ENCODE results near the gene CIBAR2.

CIBAR2 gene

GRCh38 chr16:85083051-85083639, 29.1 kb downstream of the CIBAR2 start:
- no peak for DNase-seq (ENCODE audit: low read depth in 3 of 3, low spot score in 1 of 3)

GRCh38 chr16:85082173-85083050, 29.9 kb downstream of the CIBAR2 start:
- no peak for DNase-seq (ENCODE audit: low read depth in 3 of 3, low spot score in 1 of 3)

GRCh38 chr16:85081765-85082164, 30.5 kb downstream of the CIBAR2 start:
- no peak for DNase-seq (ENCODE audit: low read depth in 3 of 3, low spot score in 1 of 3)

- DNase-seq (ENCODE audit: low read depth in 3 of 3, low spot score in 1 of 3): no peak
Observed at GRCh38 chr16:85081038-85081437, 31.2 kb downstream of the CIBAR2 start.

GRCh38 chr16:85079785-85080570, 32.3 kb downstream of the CIBAR2 start:
- no peak for DNase-seq (ENCODE audit: low read depth in 3 of 3, low spot score in 1 of 3)

- no peak for DNase-seq (ENCODE audit: low read depth in 3 of 3, low spot score in 1 of 3)
Observed at GRCh38 chr16:85078952-85079351, 33.3 kb downstream of the CIBAR2 start.

- no peak for DNase-seq (ENCODE audit: low read depth in 3 of 3, low spot score in 1 of 3)
Observed at GRCh38 chr16:85078226-85078625, 34.0 kb downstream of the CIBAR2 start.

GRCh38 chr16:85077576-85078125, 34.6 kb downstream of the CIBAR2 start:
- DNase-seq (ENCODE audit: low read depth in 3 of 3, low spot score in 1 of 3): no peak

GRCh38 chr16:85077039-85077438, 35.2 kb downstream of the CIBAR2 start:
- DNase-seq (ENCODE audit: low read depth in 3 of 3, low spot score in 1 of 3): no peak

GRCh38 chr16:85075236-85075924, 36.9 kb downstream of the CIBAR2 start:
- no peak for DNase-seq (ENCODE audit: low read depth in 3 of 3, low spot score in 1 of 3)

- no peak for DNase-seq (ENCODE audit: low read depth in 3 of 3, low spot score in 1 of 3)
Observed at GRCh38 chr16:85074225-85074914, 37.9 kb downstream of the CIBAR2 start.

- DNase-seq (ENCODE audit: low read depth in 3 of 3, low spot score in 1 of 3): no peak
Observed at GRCh38 chr16:85072947-85073346, 39.3 kb downstream of the CIBAR2 start.

- no peak for DNase-seq (ENCODE audit: low read depth in 3 of 3, low spot score in 1 of 3)
Observed at GRCh38 chr16:85072076-85072860, 40.0 kb downstream of the CIBAR2 start.

GRCh38 chr16:85069171-85069570, 43.1 kb downstream of the CIBAR2 start:
- no peak for DNase-seq (ENCODE audit: low read depth in 3 of 3, low spot score in 1 of 3)

GRCh38 chr16:85068746-85069145, 43.5 kb downstream of the CIBAR2 start:
- DNase-seq (ENCODE audit: low read depth in 3 of 3, low spot score in 1 of 3): no peak

GRCh38 chr16:85067426-85067825, 44.8 kb downstream of the CIBAR2 start:
- no peak for DNase-seq (ENCODE audit: low read depth in 3 of 3, low spot score in 1 of 3)

- DNase-seq (ENCODE audit: low read depth in 3 of 3, low spot score in 1 of 3): no peak
Observed at GRCh38 chr16:85067024-85067423, 45.2 kb downstream of the CIBAR2 start.

- DNase-seq (ENCODE audit: low read depth in 3 of 3, low spot score in 1 of 3): no peak
Observed at GRCh38 chr16:85066346-85066885, 45.9 kb downstream of the CIBAR2 start.

- no peak for DNase-seq (ENCODE audit: low read depth in 3 of 3, low spot score in 1 of 3)
Observed at GRCh38 chr16:85065099-85065498, 47.2 kb downstream of the CIBAR2 start.
